Endothelial cell of umbilical vein (primary cell): Measurements from ENCODE around the gene LRR1. TPM values are rescaled to one million over a fixed set of nuclear protein-coding genes. Genes with fewer than 3 reads are reported as not detected.
"Not testable (repeated sequence)": the region's sequence is repeated elsewhere in the genome, so short reads cannot be mapped to it uniquely, and the experiment has no call there.

Source experiments
- BruUV-seq: library from RNA; stranded (reverse); fragments of 400-500 nt; replicated peaks from 2 replicates; lab custom pipeline; 2021; lab: Mats Ljungman, UMichigan
- CTCF ChIA-PET: fragments of 300-600, 350-600 bp; sonication (Branson Sonifier 250); formaldehyde crosslinking; loops from one replicate; lab custom pipeline; 2021; ENCODE audit warnings: antibody characterized with exemption, inconsistent platforms; lab: Charles Lee
- POLR2A ChIA-PET: fragments of 300-600, 350-600 bp; sonication (Branson Sonifier 250); formaldehyde crosslinking; loops from one replicate; lab custom pipeline; 2021; ENCODE audit warnings: antibody characterized with exemption, inconsistent platforms; lab: Charles Lee
- DNase-seq: peaks from one replicate; pipeline ENCODE4 v3.0.0-alpha.2; 2011; ENCODE audit warnings: low read depth, low spot score
- FAIRE-seq: peaks from 2 replicates; lab custom pipeline; 2011; peaks lifted over from hg19 to GRCh38; lab: Jason Lieb, UNC
- H2AFZ ChIP-seq: 2 replicates; pipeline ENCODE4 v1.6.0; 2012; ENCODE audit warnings: low read depth, low read length, control low read depth, inconsistent platforms
- H3K27ac ChIP-seq: 2 replicates; pipeline ENCODE4 v1.5.1; 2011; ENCODE audit warnings: low read depth, mild to moderate bottlenecking, control low read depth, low read length, moderate library complexity; ENCODE audit not compliant: insufficient read depth
- H3K27me3 ChIP-seq, 2 experiments: 2 replicates each; pipeline versions ENCODE4 v1.6.0 to v1.6.1; 2011; ENCODE audit warnings: low read length in 2 of 2, mixed read lengths in 1 of 2; ENCODE audit not compliant: control insufficient read depth in 2 of 2, insufficient read depth in 2 of 2
- H3K36me3 ChIP-seq, 2 experiments: 2 replicates in 1 of 2; 3 replicates in 1 of 2; pipeline ENCODE4 v1.5.1; 2011; ENCODE audit warnings: low read length in 2 of 2, mild to moderate bottlenecking in 1 of 2, moderate library complexity in 1 of 2; ENCODE audit not compliant: control insufficient read depth in 2 of 2, insufficient read depth in 2 of 2; ENCODE audit errors: extremely low read depth in 1 of 2
- H3K4me1 ChIP-seq: 3 replicates; pipeline ENCODE4 v1.5.1; 2011; ENCODE audit warnings: mild to moderate bottlenecking, low read length; ENCODE audit not compliant: control insufficient read depth, insufficient read depth; ENCODE audit errors: extremely low read depth
- H3K4me2 ChIP-seq: 2 replicates; pipeline ENCODE4 v1.6.1; 2011; ENCODE audit warnings: low read length, control low read depth, mixed read lengths; ENCODE audit not compliant: insufficient read depth
- H3K4me3 ChIP-seq, 3 experiments: fragments of 200-600 bp in 1 of 3; sonication (generic), shearing (Covaris generic) in 1 of 3; replicated peaks in 1 of 3; 2 replicates each; pipeline ENCODE4 v1.5.1; 2011 to 2016; ENCODE audit warnings: control low read depth in 3 of 3, low read length in 3 of 3, mild to moderate bottlenecking in 2 of 3, inconsistent platforms in 1 of 3, low read depth in 1 of 3, moderate library complexity in 1 of 3; ENCODE audit not compliant: insufficient read depth in 1 of 3
- H3K79me2 ChIP-seq: 2 replicates; pipeline ENCODE4 v1.6.0; 2012; ENCODE audit warnings: low read length, inconsistent platforms; ENCODE audit not compliant: control insufficient read depth, insufficient read depth
- H3K9ac ChIP-seq: replicated peaks from 2 replicates; pipeline ENCODE3; 2011; ENCODE audit warnings: low read length, control low read depth; ENCODE audit not compliant: insufficient read depth; ENCODE audit errors: extremely low read depth
- H3K9me1 ChIP-seq: replicated peaks from 3 replicates; pipeline ENCODE4 v1.6.0; 2011; ENCODE audit warnings: mild to moderate bottlenecking, low read length; ENCODE audit not compliant: control insufficient read depth, insufficient read depth; ENCODE audit errors: extremely low read depth
- H3K9me3 ChIP-seq: replicated peaks from 2 replicates; pipeline ENCODE4 v1.5.1; 2012; ENCODE audit warnings: low read length, inconsistent platforms; ENCODE audit not compliant: control insufficient read depth, insufficient read depth
- H4K20me1 ChIP-seq: replicated peaks from 2 replicates; pipeline ENCODE3; 2011; ENCODE audit warnings: mild to moderate bottlenecking, low read length; ENCODE audit not compliant: control insufficient read depth, insufficient read depth; ENCODE audit errors: extremely low read depth
- EZH2 ChIP-seq: IDR thresholded peaks from 2 replicates; pipeline ENCODE4 v1.6.1; 2012; ENCODE audit warnings: borderline replicate concordance, low read depth, mild to moderate bottlenecking, moderate library complexity, low read length, inconsistent platforms; ENCODE audit not compliant: severe bottlenecking
- FOS ChIP-seq: IDR thresholded peaks from 2 replicates; pipeline ENCODE4 v1.6.1; 2011; ENCODE audit warnings: mild to moderate bottlenecking, low read length, moderate library complexity, borderline replicate concordance; ENCODE audit not compliant: insufficient read depth
- GATA2 ChIP-seq: IDR thresholded peaks from 2 replicates; pipeline ENCODE4 v1.7.0; 2011; ENCODE audit warnings: low read depth, mild to moderate bottlenecking, moderate library complexity, mixed read lengths, low read length; ENCODE audit not compliant: insufficient read length, insufficient read depth
- JUN ChIP-seq: IDR thresholded peaks from 2 replicates; pipeline ENCODE4 v1.6.1; 2011; ENCODE audit warnings: borderline replicate concordance, low read depth; ENCODE audit not compliant: insufficient read length, insufficient read depth
- MYC ChIP-seq: IDR thresholded peaks from one replicate; pipeline ENCODE4 v1.6.1; 2011; ENCODE audit warnings: mild to moderate bottlenecking, low read depth, low read length
- POLR2A ChIP-seq: IDR thresholded peaks from 2 replicates; pipeline ENCODE4 v1.6.1; 2012; ENCODE audit warnings: low read depth, mild to moderate bottlenecking, control low read depth, low read length
- POLR2AphosphoS5 ChIP-seq: IDR thresholded peaks from 2 replicates; pipeline ENCODE4 v1.6.1; 2012; ENCODE audit warnings: low read depth, mild to moderate bottlenecking, control low read depth, low read length, moderate library complexity; ENCODE audit not compliant: insufficient read depth
- dilution Hi-C: fragments of 300-500 bp; cut with MboI; formaldehyde crosslinking; loops from one replicate; pipeline ENCODE4 v1.15.0; 2019; ENCODE audit warnings: low sequenced_read_pairs; ENCODE audit not compliant: extremely low pct_ligation_motif_present
- intact Hi-C: fragments of 100-400 bp; cut with micrococcal nuclease; formaldehyde crosslinking; loops from one replicate; pipeline ENCODE4 v1.10.0; 2022
- polyA plus RNA-seq, 4 experiments: library from polyadenylated mRNA; depleted of rRNA in 3 of 4; stranded (reverse) in 3 of 4; unstranded in 1 of 4; fragments of >200 nt; gene quantifications; 2 replicates each; pipeline versions ENCODE4 v1.2.1 to v1.2.3, GENCODE V29; 2011 to 2012; ENCODE audit warnings: missing spikeins in 1 of 4
- total RNA-seq: library from RNA; stranded (reverse); gene quantifications from 2 replicates; pipeline ENCODE4 v1.2.3, GENCODE V29; 2021
- TF ChIP-seq, protein P1 (sequence below), 2 donors: IDR thresholded peaks; 1 replicate in 1 of 2; 2 replicates in 1 of 2; pipeline ENCODE4 v1.5.1; 2011; ENCODE audit warnings: low read length in 2 of 2, mild to moderate bottlenecking in 2 of 2, moderate library complexity in 2 of 2, control low read depth in 1 of 2, inconsistent platforms in 1 of 2, low read depth in 1 of 2; ENCODE audit not compliant: insufficient read depth in 1 of 2; ENCODE audit errors: extremely low read depth in 1 of 2
- TF ChIP-seq, protein P2 (sequence below): IDR thresholded peaks from 2 replicates; pipeline ENCODE4 v1.6.1; 2011; ENCODE audit not compliant: insufficient read depth, insufficient read length

LRR1 gene
- total and polyA plus RNA-seq, 2 donors (not counting 3 experiments of a cell fraction or from before 2014, with no cell fraction given), result 17.7 to 30.9 TPM

DNA sequence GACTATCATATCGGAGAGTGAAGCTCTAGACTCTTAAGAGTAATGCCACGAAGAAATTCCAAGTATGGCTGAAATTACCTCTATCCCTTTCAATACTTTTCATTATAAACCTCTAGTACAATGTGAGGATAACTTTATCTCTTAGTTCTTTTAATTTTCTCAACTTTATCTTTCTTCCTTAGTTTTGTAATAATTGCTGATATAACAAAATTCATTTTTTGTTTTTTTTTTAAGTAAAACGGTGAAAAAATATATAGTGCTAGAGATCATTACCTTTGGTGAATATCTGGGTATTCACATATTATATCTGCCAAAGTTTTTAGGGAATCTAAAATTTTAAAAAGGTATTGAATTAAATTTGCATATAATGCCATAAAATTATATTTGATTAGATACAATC, 55.8 kb downstream of the LRR1 start:
- Histone ChIP-seq H3K36me3 (no peaks in the 10 kb centered on the region), H4K20me1 (no peaks in the 10 kb centered on the region), H3K79me2 (no peaks in the 10 kb centered on the region), H3K4me1 (no peaks in the 10 kb centered on the region), H2AFZ (no peak overlapping the region), H3K27me3 (no peaks in the 10 kb centered on the region), H3K4me3 (no peak overlapping the region), H3K9ac (no peak overlapping the region), H3K27ac (no peak overlapping the region), H3K9me1 (no peaks in the 10 kb centered on the region), H3K9me3 (no peaks in the 10 kb centered on the region), H3K4me2 (no peak overlapping the region)
- TF ChIP-seq JUN (no peak), GATA2 (no peak), EZH2 (no peak), POLR2AphosphoS5 (no peak), POLR2A (no peak), MYC (no peak), FOS (no peak)
- TF ChIP-seq, protein P1, sequence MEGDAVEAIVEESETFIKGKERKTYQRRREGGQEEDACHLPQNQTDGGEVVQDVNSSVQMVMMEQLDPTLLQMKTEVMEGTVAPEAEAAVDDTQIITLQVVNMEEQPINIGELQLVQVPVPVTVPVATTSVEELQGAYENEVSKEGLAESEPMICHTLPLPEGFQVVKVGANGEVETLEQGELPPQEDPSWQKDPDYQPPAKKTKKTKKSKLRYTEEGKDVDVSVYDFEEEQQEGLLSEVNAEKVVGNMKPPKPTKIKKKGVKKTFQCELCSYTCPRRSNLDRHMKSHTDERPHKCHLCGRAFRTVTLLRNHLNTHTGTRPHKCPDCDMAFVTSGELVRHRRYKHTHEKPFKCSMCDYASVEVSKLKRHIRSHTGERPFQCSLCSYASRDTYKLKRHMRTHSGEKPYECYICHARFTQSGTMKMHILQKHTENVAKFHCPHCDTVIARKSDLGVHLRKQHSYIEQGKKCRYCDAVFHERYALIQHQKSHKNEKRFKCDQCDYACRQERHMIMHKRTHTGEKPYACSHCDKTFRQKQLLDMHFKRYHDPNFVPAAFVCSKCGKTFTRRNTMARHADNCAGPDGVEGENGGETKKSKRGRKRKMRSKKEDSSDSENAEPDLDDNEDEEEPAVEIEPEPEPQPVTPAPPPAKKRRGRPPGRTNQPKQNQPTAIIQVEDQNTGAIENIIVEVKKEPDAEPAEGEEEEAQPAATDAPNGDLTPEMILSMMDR (IDR thresholded peaks at IDR 0.05; ENCODE audit: extremely low read depth in 1 of 2, insufficient read depth in 1 of 2, low read depth in 1 of 2, low read length in 2 of 2), result no peak
- TF ChIP-seq, protein P2, sequence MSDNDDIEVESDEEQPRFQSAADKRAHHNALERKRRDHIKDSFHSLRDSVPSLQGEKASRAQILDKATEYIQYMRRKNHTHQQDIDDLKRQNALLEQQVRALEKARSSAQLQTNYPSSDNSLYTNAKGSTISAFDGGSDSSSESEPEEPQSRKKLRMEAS, result no peak
- CTCF ChIA-PET, result interaction anchor here (0.6 kb wide), 1 partner anchor 1978 kb away, joined by 3 read pairs; no protein-coding TSS in a partner anchor
- FAIRE-seq (no peak), DNase-seq (no peak)
- dilution Hi-C loops, result no loop called here
- no TSS peak for BruUV-seq
- intact Hi-C loops, result no loop called here
- POLR2A ChIA-PET, result no interaction called here

DNA sequence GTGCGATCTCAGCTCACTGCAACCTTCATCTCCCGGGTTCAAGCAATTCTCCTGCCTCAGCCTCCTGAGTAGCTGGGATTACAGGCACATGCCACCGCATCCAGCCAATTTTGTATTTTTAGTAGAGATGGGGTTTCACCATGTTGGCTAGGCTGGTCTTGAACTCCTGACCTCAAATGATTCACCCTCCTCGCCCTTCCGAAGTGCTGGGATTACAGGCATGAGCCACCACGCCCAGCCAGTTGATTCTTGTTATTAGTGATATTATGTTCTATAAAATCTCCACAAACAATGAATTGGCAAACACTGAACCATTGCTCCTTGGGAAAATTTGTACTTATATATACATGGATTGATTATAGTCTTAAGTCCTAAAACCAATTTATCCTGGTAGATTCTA, 58.8 kb downstream of the LRR1 start:
- DNase-seq, result not testable (repeated sequence)

More for the DNA sequence above, 58.8 kb downstream of the LRR1 start:
- H3K9ac ChIP-seq, H4K20me1 ChIP-seq, POLR2A ChIA-PET, H3K79me2 ChIP-seq, dilution Hi-C loops, BruUV-seq, FAIRE-seq, H3K4me2 ChIP-seq, H3K27me3 ChIP-seq, intact Hi-C loops, H3K9me3 ChIP-seq, H3K4me1 ChIP-seq, H3K27ac ChIP-seq, H3K9me1 ChIP-seq, H2AFZ ChIP-seq, H3K36me3 ChIP-seq, H3K4me3 ChIP-seq: not testable (repeated sequence)
- CTCF ChIA-PET, result interaction anchor here (1.1 to 1.7 kb wide), 2 partner anchors 19 to 23 kb away, joined by 6 to 7 read pairs; no protein-coding TSS in a partner anchor
